SK-N-SH (cell line): ENCODE data around the gene COL26A1.

Experiments
- EZH2phosphoT487 ChIP-seq: fragments of 200-600 bp; sonication (generic); IDR thresholded peaks from 2 replicates; pipeline ENCODE4 v1.6.1; 2017; ENCODE audit warnings: low read depth, mixed run types, mild to moderate bottlenecking, antibody characterized with exemption, moderate library complexity, borderline replicate concordance
- GABPA ChIP-seq: IDR thresholded peaks from 2 replicates; pipeline ENCODE4 v1.4.0; 2012; ENCODE audit warnings: low read depth, mild to moderate bottlenecking
- GATA2 ChIP-seq: sonication (generic); formaldehyde crosslinking; IDR thresholded peaks from 2 replicates; pipeline ENCODE4 v1.5.0; 2020; ENCODE audit warnings: mild to moderate bottlenecking, missing genetic modification reagents
- JUND ChIP-seq: IDR thresholded peaks from 2 replicates; pipeline ENCODE4 v1.4.0; 2012
- MXI1 ChIP-seq: IDR thresholded peaks from 2 replicates; pipeline ENCODE4 v1.6.1; 2012; ENCODE audit warnings: mild to moderate bottlenecking, low read depth, low read length, improper control_type of control experiment
- NRF1 ChIP-seq: IDR thresholded peaks from 2 replicates; pipeline ENCODE4 v1.6.1; 2012; ENCODE audit warnings: low read depth, mild to moderate bottlenecking, low read length
- POLR2AphosphoS5 ChIP-seq: IDR thresholded peaks from 2 replicates; pipeline ENCODE4 v1.6.1; 2012; ENCODE audit warnings: low read depth, low read length
- RCOR1 ChIP-seq: fragments of 150-350 bp; IDR thresholded peaks from 2 replicates; pipeline ENCODE4 v1.6.1; 2017; ENCODE audit warnings: antibody characterized with exemption, low read length
- RXRA ChIP-seq: IDR thresholded peaks from 2 replicates; pipeline ENCODE4 v1.4.0; 2012; ENCODE audit warnings: low read depth, mild to moderate bottlenecking, borderline replicate concordance
- TCF12 ChIP-seq: IDR thresholded peaks from 2 replicates; pipeline ENCODE4 v1.4.0; 2012
- YY1 ChIP-seq: IDR thresholded peaks from 2 replicates; pipeline ENCODE4 v1.4.0; 2012; ENCODE audit warnings: low read depth, mild to moderate bottlenecking
- TF ChIP-seq, protein P1 (sequence below): fragments of 200-600 bp; sonication (generic); IDR thresholded peaks from 2 replicates; pipeline ENCODE4 v1.6.1; 2017; ENCODE audit warnings: antibody characterized with exemption, mild to moderate bottlenecking, moderate library complexity
- TF ChIP-seq, protein P2 (sequence below): IDR thresholded peaks from 2 replicates; pipeline ENCODE4 v1.6.1; 2012; ENCODE audit warnings: mild to moderate bottlenecking, low read depth, low read length, moderate library complexity
- TF ChIP-seq, protein P3 (sequence below): IDR thresholded peaks from 2 replicates; pipeline ENCODE4 v1.4.0; 2012; ENCODE audit warnings: low read depth

DNA sequence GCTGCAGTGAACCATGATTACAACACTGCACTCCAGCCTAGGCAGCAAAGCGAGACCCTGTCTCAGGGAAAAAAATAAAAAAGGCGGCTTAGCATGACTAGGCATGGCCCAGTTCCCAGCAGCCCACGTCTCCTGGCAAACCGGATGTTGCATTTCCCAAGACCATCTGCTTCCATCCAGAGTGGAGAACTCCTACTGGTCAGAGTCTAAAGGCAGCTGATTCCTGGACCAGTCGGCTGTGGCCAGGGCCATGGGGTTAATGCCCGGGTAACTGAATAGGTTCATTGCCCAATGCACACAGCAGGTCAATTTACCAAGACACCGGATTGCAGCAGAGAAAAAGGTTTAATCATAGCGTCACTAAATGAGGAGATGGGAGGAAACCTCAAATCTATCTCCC is 133.3 kb downstream of the COL26A1 start:
- TF ChIP-seq TCF12 (no peak), GABPA (no peak), MXI1 (no peak), RCOR1 (no peak), YY1 (no peak), POLR2AphosphoS5 (no peak), GATA2 (CRISPR knock-in tag) (no peak), EZH2phosphoT487 (no peak), NRF1 (no peak), RXRA (no peak), JUND (no peak)
- TF ChIP-seq, protein P1, sequence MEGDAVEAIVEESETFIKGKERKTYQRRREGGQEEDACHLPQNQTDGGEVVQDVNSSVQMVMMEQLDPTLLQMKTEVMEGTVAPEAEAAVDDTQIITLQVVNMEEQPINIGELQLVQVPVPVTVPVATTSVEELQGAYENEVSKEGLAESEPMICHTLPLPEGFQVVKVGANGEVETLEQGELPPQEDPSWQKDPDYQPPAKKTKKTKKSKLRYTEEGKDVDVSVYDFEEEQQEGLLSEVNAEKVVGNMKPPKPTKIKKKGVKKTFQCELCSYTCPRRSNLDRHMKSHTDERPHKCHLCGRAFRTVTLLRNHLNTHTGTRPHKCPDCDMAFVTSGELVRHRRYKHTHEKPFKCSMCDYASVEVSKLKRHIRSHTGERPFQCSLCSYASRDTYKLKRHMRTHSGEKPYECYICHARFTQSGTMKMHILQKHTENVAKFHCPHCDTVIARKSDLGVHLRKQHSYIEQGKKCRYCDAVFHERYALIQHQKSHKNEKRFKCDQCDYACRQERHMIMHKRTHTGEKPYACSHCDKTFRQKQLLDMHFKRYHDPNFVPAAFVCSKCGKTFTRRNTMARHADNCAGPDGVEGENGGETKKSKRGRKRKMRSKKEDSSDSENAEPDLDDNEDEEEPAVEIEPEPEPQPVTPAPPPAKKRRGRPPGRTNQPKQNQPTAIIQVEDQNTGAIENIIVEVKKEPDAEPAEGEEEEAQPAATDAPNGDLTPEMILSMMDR = no peak
- TF ChIP-seq, protein P2, sequence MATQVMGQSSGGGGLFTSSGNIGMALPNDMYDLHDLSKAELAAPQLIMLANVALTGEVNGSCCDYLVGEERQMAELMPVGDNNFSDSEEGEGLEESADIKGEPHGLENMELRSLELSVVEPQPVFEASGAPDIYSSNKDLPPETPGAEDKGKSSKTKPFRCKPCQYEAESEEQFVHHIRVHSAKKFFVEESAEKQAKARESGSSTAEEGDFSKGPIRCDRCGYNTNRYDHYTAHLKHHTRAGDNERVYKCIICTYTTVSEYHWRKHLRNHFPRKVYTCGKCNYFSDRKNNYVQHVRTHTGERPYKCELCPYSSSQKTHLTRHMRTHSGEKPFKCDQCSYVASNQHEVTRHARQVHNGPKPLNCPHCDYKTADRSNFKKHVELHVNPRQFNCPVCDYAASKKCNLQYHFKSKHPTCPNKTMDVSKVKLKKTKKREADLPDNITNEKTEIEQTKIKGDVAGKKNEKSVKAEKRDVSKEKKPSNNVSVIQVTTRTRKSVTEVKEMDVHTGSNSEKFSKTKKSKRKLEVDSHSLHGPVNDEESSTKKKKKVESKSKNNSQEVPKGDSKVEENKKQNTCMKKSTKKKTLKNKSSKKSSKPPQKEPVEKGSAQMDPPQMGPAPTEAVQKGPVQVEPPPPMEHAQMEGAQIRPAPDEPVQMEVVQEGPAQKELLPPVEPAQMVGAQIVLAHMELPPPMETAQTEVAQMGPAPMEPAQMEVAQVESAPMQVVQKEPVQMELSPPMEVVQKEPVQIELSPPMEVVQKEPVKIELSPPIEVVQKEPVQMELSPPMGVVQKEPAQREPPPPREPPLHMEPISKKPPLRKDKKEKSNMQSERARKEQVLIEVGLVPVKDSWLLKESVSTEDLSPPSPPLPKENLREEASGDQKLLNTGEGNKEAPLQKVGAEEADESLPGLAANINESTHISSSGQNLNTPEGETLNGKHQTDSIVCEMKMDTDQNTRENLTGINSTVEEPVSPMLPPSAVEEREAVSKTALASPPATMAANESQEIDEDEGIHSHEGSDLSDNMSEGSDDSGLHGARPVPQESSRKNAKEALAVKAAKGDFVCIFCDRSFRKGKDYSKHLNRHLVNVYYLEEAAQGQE = no peak
- TF ChIP-seq, protein P3, sequence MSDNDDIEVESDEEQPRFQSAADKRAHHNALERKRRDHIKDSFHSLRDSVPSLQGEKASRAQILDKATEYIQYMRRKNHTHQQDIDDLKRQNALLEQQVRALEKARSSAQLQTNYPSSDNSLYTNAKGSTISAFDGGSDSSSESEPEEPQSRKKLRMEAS = no peak
